Medulla oblongata (tissue), 1 donor: ENCODE data around the gene MSN.

Experiments
- DNase-seq: peaks from one replicate; pipeline ENCODE4 v3.0.0-alpha.2; 2015; ENCODE audit errors: extremely low spot score

MSN gene

GRCh38 chrX:65673857-65674203 is 6.4 kb downstream of the MSN start:
- no peak for DNase-seq

GRCh38 chrX:65674204-65674893 is 6.9 kb downstream of the MSN start:
- no peak for DNase-seq

- peak; percentile 54 for DNase-seq
Measured at GRCh38 chrX:65677954-65678469, 10.6 kb downstream of the MSN start.

GRCh38 chrX:65679071-65679540 is 11.7 kb downstream of the MSN start:
- DNase-seq: peak; percentile 42

GRCh38 chrX:65681810-65682209 is 14.4 kb downstream of the MSN start:
- DNase-seq: no peak

GRCh38 chrX:65685112-65685511 is 17.7 kb downstream of the MSN start:
- no peak for DNase-seq

GRCh38 chrX:65686236-65686635 is 18.8 kb downstream of the MSN start:
- no peak for DNase-seq

GRCh38 chrX:65687367-65687766 is 19.9 kb downstream of the MSN start:
- no peak for DNase-seq

- no peak for DNase-seq
Measured at GRCh38 chrX:65688403-65688871, 21.0 kb downstream of the MSN start.

- DNase-seq: no peak
Measured at GRCh38 chrX:65689377-65689776, 21.9 kb downstream of the MSN start.

- peak; percentile 51 for DNase-seq
Measured at GRCh38 chrX:65690057-65690855, 22.8 kb downstream of the MSN start.

- DNase-seq: no peak
Measured at GRCh38 chrX:65695849-65696449, 28.5 kb downstream of the MSN start.

- no peak for DNase-seq
Measured at GRCh38 chrX:65696613-65697012, 29.2 kb downstream of the MSN start.

GRCh38 chrX:65697211-65697641 is 29.8 kb downstream of the MSN start:
- DNase-seq: no peak

GRCh38 chrX:65697915-65698796 is 30.7 kb downstream of the MSN start:
- peak; percentile 55 for DNase-seq

GRCh38 chrX:65702956-65703355 is 35.5 kb downstream of the MSN start:
- DNase-seq: no peak

GRCh38 chrX:65705439-65705838 is 38.0 kb downstream of the MSN start:
- no peak for DNase-seq

- no peak for DNase-seq
Measured at GRCh38 chrX:65706041-65706828, 38.8 kb downstream of the MSN start.

- no peak for DNase-seq
Measured at GRCh38 chrX:65707151-65707550, 39.7 kb downstream of the MSN start.

- no peak for DNase-seq
Measured at GRCh38 chrX:65712005-65712806, 44.8 kb downstream of the MSN start.
